Dedifferentiated amniotic fluid mesenchymal stem cell (primary cell): ENCODE results near the gene BATF.

Source experiments
- DNase-seq: peaks from one replicate; pipeline ENCODE4 v3.0.0-alpha.2; 2016; ENCODE audit errors: extremely low spot score

Gene BATF

GRCh38 chr14:75559451-75560222, 37.4 kb downstream of the BATF start:
- DNase-seq: peak; percentile 25

DNA sequence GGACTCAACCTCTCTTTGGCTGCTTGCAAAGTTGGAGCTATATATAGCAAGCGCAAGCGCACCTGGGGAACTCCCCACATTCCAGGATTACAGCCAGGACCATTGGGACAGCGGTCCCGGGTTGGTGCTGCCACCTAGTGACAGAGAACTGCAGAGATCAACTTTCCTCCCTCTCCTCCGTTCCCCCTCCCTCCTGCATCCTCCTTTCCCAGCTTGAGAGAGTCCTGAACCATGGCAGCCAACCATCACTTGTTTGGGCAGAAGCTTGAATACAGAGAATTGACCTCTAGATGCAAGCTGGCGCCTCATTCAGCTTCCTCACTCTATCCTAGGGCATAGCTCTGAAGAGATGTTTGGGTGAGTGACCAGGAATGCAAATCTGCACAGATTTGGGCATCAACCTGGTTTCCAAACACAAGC, 38.8 kb downstream of the BATF start:
- DNase-seq: peak; percentile 66

- DNase-seq: no peak
These were observed 39.8 kb downstream of the BATF start for GRCh38 chr14:75562089-75562488.

- DNase-seq: no peak
These were observed 40.2 kb downstream of the BATF start for GRCh38 chr14:75562489-75562888.

GRCh38 chr14:75563931-75564330, 41.7 kb downstream of the BATF start:
- no peak for DNase-seq

GRCh38 chr14:75565056-75565455, 42.8 kb downstream of the BATF start:
- DNase-seq: no peak

- DNase-seq: no peak
These were observed 44.1 kb downstream of the BATF start for GRCh38 chr14:75566321-75566720.

- no peak for DNase-seq
These were observed 44.5 kb downstream of the BATF start for GRCh38 chr14:75566752-75567151.

- DNase-seq: no peak
These were observed 45.9 kb downstream of the BATF start for GRCh38 chr14:75568140-75568539.

- DNase-seq: no peak
These were observed 46.5 kb downstream of the BATF start for GRCh38 chr14:75568791-75569190.

- no peak for DNase-seq
These were observed 48.5 kb downstream of the BATF start for GRCh38 chr14:75570797-75571196.

- DNase-seq: no peak
These were observed 49.8 kb downstream of the BATF start for GRCh38 chr14:75572104-75572503.

- DNase-seq: no peak
These were observed 54.8 kb downstream of the BATF start for GRCh38 chr14:75577090-75577489.

DNA sequence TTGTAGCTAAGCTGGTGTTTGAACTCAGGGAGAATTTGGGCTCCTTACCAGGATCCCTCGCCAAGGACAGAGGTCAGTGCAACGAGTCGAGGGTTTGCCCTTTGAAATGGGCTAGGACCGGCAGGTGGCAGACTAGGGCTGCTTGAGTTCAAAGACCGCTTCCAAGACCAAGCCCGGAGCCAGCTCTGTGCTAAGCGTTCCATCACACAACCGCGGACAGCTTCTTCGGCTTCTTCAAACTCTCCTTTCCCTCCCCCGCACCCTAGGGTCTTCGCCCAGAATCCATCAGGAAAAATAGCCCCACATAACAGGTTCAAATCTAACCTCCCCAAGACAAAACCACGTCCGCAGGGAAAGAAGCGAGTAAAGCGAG, 55.4 kb downstream of the BATF start:
- DNase-seq: peak; percentile 76

DNA sequence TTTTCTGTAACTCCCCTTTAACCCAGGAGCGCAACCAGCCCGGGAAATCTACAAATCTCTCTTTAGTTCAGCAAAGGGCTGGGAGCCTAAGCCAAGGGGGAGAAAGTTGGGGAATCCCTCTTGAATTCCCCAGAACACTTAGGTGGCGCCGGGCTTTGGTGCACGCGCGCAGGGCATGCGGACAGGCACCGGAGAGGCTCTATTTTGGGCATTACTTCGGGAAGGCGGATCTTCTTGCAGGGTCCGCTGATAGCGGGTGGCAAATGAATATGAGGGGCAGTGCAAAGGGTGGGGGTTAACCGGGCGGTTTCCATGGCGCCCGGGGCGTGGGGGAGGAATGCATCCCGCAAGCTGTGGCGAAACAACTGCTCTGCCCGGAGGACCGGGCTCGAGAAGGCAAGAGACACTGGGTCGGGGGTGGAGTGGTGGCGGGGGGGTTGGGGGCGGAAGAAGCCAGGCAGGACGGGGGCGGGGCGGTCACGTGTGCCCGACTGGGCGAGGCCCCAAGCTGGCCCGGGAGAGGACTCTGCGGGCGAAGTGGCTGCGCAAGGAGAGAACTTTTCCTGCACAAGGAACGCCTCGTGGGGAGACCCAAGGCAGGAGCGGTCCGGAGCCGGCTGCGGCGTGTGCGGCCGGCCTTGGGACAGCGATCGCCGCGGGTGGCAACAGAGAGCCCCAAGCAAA, 56.0 kb downstream of the BATF start, which contains the start of gene FLVCR2:
Gene FLVCR2, plus strand, starts transcription at position 519 of the 684 bp plus-strand sequence. CDS start 353 bp downstream, outside the sequence.
- peak; percentile 55 for DNase-seq

- no peak for DNase-seq
These were observed 56.6 kb downstream of the BATF start for GRCh38 chr14:75578786-75579337.

DNA sequence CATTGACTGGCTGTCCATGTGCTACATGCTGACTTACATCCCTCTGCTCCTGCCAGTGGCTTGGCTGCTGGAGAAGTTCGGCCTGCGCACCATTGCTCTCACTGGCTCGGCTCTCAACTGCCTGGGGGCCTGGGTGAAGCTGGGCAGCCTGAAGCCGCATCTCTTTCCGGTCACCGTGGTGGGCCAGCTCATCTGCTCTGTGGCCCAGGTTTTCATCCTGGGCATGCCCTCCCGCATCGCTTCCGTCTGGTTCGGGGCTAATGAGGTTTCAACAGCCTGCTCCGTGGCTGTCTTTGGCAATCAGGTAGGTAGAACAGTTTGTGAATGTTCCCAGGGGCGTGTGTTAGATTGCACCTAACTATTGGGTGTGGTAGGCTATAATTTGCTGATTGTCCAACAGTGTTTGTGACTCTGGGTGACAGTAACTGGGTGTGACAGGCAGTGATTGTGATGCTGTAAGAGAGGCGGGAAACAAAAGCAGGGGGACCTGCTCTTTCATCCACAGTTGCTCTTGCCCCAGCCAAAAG, 57.1 kb downstream of the BATF start:
- no peak for DNase-seq

DNA sequence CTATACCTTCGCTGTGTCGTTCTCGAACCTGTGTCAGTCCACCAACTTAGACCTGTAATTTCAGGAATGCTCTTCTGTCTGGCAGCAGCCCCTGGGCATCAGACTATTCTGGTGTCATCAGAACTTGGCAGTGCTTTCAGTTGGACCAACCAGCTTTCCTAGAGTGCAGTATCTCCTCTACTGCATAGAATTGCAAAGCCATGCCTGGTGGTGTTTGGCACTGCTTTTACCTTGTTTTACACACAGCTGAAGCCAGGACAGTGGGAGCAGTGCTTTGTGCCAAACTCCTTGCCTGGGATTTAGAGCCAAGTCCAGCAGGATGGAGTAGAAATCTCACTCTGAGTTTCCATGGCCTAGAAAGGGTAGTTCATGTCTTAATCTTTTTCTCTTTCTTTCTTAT, 57.6 kb downstream of the BATF start:
- DNase-seq: no peak

GRCh38 chr14:75587388-75587787, 65.1 kb downstream of the BATF start:
- no peak for DNase-seq

GRCh38 chr14:75589931-75590330, 67.7 kb downstream of the BATF start:
- DNase-seq: no peak

DNA sequence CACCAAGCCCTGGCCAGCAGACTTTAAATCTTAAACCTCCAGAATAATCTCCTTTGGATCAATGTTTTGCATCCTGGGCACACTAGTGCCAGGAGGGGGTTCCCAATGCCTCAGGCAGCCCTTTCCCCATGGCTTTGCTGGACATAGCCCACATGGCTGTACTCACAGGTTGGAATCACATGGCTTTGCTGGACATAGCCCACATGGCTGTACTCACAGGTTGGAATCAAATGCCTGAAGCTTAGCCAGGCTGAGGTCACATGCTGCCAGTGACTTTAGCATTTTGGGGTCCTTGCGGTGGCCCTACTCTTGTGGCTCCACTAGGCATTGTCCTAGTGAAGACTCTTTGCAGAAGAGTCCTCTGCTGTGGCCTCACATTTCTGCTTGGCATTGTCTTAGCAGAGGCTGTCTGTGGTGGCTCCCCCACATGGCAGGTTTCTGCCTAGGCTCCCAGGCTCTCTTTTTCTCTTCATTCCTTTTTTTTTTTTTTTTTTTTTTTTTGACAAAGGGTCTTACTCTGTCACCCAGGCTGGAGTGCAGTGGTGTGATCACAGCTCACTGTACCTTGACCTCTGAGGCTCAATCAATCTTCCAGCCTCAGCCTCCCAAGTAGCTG, 69.2 kb downstream of the BATF start:
- no peak for DNase-seq

- DNase-seq: no peak
These were observed 69.8 kb downstream of the BATF start for GRCh38 chr14:75591987-75592575.
